HG02642 (cell line): ENCODE results near the gene CMSS1.

Experiments
- ATAC-seq: cut with Tn5 transposase; IDR thresholded peaks from one replicate; pipeline ENCODE4 v1.9.1; 2021; ENCODE audit warnings: mild to moderate bottlenecking; ENCODE audit not compliant: unreplicated experiment, poor library complexity

The CMSS1 gene

DNA sequence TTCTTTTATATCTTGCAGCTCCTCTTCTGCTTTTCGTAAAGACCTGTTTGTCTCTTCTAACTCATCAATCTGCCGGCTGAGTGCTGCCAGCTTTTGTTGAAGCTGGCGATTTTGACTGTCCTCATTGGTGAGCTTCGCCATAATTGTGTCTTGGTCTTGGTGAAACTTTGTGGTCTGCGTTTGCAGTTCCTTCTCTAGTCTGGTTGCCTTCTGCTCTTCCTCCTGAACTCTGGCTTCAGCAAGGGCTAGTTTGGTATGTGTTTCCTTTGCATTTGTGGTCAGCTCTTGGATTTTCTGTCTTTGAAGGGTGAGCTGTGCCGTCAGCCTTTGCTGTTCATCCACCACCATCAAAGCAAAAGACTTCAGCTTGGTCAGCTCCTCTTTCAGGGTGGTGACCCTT, 32.9 kb downstream of the CMSS1 start:
- ATAC-seq, result no peak

DNA sequence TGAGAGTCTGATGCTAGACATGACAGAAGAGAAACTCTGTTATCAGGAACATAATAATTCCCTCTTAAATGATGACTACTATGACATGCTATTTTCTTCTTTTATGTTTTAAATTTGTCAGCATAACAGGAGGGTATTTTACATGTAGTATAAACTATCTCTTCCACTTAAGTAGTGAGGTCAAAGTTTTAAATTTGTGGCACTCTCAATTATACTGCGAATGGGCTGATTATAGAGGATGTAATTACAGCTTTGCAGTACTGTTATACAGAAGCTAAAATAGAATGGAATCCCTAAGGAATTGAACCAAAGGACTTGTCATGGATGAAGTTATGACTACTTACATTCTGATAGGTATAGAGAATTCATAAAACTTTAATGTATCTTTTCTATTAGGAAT, 34.3 kb downstream of the CMSS1 start:
- no peak for ATAC-seq

DNA sequence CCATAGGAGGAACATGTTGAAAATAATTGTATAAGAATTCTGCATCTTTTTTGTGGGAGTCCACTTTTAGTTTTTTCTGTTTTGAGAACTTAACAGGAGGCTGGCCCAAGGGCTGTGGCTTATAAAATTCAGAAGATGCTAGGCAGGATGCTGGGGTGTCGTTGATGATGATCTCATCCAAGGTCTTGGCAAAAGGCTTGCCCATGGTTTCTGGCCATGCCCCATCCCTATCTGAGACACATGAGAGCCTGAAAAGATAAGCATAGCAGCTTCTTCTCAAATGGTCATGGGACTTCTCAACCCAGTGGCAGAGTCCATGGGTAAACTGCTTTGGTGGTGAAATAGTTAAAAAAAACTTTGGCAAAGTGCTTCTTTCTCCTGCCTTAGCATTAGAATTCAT, 35.2 kb downstream of the CMSS1 start:
- no peak for ATAC-seq

DNA sequence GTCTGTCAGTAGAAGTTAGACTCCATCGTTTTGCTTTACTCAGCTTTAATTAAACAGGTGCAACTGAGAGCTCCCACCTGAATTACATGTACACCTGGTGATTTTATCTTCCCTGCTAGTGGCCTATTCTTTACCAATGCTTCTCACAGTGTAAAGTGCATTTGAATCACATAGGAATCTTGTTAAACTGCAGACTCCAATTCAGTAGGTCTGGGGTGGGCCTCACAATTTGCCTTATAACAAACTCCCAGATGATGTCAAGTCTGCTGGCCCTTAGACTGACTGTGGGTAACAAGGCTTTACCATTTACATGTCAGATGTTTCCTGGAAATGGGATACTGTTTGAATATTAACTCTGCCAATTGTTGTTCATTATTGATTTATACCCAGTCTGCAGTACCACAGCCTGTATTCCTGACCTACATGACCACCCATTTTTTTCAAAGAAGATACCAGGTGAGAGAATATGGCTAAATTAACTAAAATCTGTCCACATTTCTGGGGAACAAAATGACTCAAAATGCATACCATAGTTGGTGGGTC, 37.2 kb downstream of the CMSS1 start:
- no peak for ATAC-seq

DNA sequence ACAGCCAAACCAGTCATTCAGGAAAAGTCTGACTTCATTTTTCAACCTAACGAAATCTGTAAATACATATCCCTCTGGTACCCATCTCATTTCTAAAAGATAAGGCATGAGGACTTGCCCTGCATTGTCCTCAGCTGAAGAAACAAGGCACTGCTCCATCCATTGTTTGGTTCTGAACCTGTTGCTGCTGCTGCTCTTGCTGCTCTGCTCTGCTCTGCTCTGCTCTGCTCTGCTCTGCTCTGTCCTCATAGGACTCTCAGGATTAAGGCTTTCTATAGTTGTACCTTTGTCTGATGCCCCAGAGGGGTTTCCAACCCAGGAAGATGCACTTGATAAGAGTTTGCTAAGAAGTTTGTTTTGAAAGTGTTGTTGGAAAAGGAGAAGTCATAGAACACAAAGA, 38.2 kb downstream of the CMSS1 start:
- ATAC-seq, result no peak

DNA sequence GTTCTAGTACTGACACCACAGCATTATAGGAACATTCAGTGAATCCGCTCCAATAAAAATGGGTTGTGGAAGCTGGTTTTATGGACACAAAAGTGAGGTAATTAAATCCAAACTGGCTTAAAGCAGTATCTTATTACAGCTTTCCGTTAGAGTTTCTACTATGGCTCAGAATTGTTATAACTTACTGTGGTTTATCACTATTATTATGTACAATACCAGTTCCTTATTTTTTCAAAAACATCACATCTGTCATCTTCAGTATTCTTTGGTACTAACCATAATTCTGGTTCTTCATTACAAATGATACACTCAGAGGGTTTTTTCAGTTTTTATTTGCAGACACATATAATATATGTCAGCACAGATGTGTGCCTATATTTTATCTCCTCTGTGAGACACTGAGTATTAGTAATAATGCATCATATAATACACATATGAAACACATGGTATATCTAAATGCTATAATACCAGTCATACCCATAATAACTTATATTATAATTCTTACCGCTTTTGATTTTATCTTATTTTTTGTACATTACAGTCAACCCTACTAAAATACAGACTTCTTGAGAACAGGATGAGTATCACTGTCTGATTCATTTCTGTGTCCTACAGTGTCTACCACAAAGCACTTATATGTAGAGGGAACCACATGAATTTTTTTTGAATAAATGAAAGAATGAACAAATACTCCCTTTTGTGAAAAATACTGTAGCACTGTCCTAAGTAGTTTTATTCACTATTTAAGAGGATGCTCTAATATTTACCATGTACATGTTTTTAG, 39.0 kb downstream of the CMSS1 start:
- ATAC-seq, result no peak

DNA sequence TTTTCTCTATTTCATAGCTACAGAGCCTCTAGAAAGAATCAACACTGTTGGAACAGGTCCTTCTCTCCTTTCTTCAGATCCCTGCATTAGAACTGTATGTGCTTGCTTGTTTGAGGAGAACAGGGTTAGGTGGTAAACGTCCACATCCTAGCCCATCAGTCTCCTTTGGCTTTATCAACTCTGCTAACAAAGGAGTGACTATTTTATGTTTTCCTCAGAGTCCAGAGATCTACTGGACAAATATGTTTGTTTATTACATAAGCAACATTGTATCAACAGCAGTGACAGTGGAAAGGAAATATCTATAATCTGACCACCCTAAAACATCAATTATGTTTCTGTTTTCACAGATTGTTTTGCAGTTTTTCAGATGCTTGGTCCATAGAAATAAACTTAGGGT, 39.6 kb downstream of the CMSS1 start:
- ATAC-seq, result no peak

DNA sequence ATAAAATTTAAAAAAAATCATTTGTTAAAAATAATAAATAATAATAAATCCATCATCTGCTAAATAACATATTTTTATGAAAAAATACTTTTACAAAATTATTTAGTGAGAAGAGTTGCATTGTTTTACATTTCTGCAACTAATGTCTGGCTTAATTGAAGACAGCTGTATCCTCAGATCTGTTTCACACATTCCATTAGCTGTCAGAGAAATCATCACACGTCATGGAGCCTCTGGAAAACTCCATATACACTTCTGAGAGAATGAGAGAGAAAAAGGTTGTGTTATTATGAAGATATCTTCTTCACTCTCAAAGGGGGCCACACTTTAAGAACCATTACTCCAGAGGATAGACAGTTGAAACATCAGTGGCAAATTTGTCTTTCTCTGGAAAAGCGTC, 40.8 kb downstream of the CMSS1 start:
- ATAC-seq, result no peak

DNA sequence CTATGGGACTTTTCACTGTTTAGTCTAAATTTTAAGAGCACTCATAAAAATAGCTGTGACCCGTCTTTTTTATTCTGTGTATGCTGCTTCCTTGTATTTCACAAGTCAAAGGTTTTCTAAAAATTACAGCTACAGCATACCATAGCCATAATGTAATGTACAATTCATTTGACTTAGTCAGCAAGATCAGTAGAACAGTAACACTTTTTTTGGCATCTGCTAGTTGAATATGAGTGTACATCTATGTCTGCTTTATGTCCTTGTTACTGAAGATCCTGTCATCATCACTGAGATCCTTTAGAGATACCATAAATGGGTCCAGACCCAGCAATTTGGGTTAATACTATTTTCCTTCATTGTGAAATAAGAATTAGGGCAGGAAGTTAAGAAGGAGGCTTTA, 42.2 kb downstream of the CMSS1 start:
- ATAC-seq, result no peak

DNA sequence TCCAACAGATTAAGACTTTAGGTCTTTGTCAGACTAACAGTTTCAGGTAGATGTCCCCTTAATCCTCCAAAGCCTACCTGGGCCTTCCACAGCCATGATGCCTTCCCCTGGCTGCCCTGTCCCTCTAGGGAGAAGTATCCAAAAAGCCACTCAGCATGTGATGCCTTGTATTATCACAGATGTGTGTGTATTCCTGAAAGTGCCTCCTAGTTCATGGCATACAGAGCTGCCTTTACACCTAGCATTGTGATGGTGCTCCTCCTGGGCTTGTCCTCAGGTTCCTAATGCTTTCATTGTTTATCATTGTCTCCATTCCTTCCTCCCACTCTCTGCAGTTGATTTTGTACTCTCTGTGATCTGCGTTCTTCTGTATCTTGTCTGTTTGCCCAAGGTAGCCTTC, 43.6 kb downstream of the CMSS1 start:
- ATAC-seq, result no peak

DNA sequence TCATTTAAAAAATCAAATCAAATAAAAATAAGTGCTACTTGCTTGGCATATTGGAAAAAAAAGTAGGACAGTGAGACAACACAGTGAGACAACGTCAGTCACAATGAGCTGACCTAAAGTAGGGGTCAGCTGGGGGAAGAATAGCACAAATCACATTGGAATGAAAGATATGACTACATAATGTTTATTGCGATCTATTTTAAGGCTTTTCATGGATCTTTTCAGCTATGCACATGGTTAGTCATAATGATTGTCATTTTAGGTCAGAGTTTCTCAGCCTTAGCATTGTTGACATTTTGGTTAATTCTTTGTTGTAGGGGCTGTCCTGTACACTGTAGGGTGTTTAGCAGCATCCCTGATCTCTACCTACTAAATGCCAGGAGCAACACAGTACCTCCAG, 44.5 kb downstream of the CMSS1 start:
- ATAC-seq, result no peak

DNA sequence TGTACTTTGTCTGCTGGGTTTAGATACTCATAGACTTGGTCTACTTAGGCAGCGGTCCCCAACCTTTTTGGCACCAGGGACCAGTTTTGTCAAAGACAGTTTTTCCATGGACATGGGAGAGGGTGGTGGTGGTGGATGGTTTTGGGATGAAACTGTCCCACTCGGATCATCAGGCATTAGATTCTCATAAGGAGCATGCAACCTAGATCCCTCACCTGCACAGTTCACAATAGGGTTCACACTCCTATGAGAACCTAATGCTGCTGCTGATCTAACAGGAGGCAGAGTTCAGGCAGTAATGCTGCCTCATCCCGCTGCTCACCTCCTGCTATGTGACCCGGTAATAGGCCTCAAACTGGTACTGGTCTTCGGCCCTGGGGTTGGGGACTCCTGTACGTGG, 45.3 kb downstream of the CMSS1 start:
- no peak for ATAC-seq

DNA sequence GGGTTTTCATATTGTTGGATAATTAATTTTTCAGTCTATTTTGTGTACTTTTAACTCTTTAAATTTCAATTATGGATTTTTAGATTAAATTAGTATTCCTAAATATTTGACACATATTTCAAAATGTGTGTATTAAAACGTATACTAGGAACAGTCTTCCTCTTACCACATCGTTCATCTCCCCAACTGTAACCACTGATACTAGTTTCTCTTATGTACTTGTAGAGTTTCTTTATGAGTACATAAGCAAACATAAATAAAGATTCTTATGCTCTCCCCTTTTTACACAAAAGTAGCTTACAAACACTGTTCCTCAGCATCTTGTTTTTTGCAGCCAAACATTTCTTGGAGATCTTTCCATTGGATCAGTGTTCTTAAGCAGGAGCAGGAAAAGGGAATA, 45.9 kb downstream of the CMSS1 start:
- ATAC-seq, result peak; percentile 36

DNA sequence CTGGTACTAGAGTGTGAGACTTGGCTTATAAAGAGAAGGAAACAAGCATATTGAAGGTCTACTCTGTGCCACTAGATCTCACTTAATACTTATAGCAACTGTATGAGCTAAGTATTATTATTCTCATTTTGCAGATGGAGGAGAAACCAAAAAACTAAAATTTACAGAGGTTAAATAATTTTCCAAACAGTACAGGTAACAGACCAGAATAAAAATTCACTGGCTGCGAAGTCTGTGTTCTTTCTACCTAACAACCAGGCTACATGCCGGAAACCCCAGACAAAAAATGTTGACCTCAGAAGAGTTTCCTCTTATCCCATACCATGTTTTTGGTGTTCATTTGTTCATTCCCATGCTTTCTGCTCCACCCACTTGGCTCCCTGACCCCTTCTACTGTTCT, 46.6 kb downstream of the CMSS1 start:
- no peak for ATAC-seq

DNA sequence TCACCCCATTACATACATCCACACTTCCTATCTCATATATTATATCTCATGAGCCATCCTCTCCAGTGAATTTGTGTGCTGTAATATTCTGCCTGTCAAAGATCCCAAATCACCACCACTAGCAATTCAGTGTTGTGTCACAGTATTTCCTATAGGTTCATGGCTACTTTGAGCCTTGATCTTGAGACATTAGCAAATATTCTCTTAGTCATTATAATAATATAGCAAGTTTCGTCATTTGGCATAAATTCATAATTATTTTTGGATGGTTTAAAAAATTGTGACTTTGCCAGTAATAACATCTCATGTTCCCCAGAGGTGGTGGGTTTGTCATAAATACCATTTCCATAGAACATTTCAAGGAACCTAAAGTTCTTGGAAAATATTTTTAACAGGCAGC, 47.7 kb downstream of the CMSS1 start:
- ATAC-seq, result no peak

DNA sequence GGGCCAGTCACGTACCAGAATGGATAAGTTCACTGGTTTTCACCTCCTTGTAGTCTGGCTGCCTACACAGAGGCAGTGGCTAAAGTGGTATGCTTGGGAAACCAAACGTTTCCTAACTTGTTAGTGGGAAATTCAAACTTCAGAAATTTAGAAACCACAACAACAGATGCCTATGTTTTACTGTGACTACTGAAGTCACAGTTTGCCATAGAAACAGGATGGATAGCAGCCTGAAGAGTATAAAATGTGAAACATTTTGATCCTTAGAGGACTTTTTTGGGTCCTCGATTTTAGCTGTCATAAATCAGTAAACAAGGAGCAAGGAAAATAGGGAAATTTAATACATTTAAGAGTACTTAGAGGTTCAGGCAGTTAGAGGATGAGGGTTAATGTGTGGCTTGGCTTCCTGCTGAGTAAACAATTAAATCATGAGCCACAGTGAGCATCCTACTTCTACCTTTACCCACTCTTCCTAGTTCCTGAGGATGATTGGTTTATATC, 48.6 kb downstream of the CMSS1 start:
- no peak for ATAC-seq

DNA sequence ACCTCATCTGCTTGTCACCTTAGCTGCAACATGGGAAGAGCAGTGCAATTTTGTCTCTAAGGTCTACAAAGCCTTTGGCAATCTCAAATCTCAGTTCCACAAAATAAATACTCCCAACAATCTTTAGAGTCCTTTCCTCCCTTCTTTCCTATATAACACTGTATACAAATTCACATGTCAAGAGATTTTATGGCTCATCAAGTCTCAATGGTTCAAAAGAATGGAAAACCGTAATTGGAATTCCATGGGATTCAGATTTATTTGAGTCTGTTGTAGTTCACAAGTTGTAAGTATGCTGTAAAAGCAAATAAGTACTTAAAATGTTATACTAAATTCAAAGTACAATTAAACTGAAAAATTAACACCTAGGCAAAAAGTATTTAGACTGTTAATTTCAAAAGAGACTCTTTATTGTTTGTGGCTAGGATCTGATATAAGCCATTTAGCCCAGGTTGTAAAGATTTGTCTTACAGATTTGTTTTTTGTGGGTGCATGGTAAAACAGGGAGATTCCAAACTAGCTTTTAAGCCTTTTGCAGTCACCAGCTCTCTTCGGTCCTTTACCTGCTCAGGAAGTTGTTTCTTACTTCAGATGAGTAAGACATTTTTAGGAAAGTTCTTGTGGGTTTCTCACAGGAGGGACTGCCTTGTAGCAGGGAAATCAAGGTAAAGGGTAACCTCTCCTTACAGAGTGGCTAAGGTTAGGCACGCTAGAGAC, 50.1 kb downstream of the CMSS1 start:
- peak; percentile 38 for ATAC-seq

DNA sequence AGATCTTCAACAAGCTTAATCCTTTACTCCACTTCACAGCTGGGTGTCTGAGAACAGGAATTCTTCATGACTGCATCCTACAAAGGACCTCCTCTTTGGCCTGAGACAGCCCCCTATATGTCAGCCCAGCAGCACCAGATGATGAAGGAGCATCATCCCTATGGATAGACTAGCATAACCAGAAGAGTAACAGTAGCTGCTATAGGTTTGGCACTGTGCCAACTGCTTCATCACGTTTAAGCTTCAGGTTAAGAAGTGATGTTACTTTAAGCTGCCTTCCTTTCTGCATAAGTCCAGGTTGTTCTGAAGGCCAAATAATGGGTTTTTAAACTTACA, 50.6 kb downstream of the CMSS1 start:
- ATAC-seq, result no peak

DNA sequence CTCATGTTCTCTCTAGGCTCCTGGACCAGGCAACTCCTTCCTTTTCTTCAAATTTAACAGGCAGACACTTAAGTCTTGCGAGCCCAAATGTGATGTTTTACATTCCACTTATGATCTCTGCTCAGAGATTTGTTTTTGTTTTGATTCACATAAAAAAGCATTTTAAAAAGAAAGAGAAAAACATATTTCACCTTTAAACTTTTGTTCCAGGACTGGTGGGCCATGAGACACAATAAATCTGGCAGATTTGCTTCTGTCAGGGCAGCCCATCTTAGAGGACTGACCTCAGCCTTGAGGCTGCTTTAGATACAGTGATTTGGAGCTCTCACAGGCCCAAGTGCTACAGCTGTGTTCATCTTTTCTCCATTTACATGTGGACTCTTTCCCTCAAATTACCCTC, 52.0 kb downstream of the CMSS1 start:
- no peak for ATAC-seq

DNA sequence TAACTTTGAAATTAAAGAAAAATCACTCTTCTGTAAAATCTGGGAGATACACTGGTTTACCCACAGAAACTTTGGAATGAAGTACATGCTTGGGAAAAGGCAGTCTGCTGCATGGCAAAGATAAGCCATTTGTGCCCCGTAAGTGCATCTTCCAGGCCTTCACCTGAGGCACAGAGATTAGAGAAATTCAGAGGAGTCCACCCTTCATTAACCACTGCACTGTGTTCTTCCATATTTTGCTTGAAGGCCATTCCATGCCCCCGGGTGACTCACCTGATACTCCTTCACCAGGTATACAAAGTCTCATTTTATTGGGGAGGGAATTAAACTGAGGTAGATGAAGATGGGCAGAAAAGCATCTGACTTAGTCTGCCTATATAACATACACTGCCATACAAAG, 53.0 kb downstream of the CMSS1 start:
- no peak for ATAC-seq

DNA sequence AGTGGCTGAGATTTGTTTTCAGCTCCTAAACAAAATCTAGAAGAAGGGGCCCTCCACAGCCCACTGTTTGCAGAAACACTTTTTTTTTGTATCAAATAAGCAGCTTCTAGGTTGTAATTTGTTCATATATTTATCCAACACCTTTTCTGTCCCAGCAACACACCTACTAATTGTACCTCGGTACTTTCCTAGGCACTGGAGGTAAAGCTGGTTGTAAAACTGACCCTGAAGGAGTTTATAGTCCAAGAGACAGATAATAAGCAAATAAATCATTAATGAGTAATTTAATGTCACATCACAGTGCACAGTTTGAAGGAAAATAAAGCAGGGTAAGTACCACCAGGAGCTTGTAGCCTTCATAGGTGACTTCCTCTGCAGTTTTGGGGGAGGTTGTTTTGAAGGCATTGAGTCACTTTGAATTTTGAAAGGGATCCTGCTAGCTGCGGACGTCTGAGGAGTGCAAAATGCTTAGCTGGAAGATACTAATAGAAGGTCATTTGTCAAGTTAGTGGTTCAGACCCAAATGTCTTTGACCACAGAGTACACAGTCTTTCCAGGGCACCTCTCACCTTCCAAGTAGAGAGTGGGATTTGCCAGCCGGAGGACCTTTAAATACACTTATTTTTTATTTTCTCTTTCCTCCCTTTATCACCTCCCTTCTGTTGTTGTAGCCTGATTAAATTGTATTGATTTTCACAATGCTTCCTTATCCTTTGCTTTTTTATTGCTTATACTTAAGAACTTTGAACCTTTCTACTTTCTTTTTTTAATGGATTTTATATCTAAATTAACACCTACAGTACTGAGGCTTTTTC, 53.8 kb downstream of the CMSS1 start:
- ATAC-seq, result no peak
